HCT116 (cell line): ENCODE results near the gene NRAP.

Experiments used
- CTCF ChIP-seq, 3 experiments: fragments of 200-600 bp in 1 of 3; sonication (generic) in 1 of 3; IDR thresholded peaks in 2 of 3; conservative IDR thresholded peaks in 1 of 3; 2 replicates each; pipeline ENCODE4 v1.5.1; 2012 to 2017; ENCODE audit warnings: low read depth in 2 of 3, low read length in 2 of 3, antibody characterized with exemption in 1 of 3, borderline replicate concordance in 1 of 3, control low read depth in 1 of 3, mild to moderate bottlenecking in 1 of 3, mixed read lengths in 1 of 3, mixed run types in 1 of 3, moderate library complexity in 1 of 3; ENCODE audit not compliant: insufficient read depth in 1 of 3
- POLR2AphosphoS5 ChIP-seq: IDR thresholded peaks from 2 replicates; pipeline ENCODE4 v1.6.1; 2011; ENCODE audit warnings: mild to moderate bottlenecking, low read depth, low read length, moderate library complexity
- SRF ChIP-seq: IDR thresholded peaks from 2 replicates; pipeline ENCODE4 v1.6.1; 2012; ENCODE audit warnings: low read depth

- TF ChIP-seq CTCF (IDR thresholded peaks at IDR 0.05 in 2 of 3, conservative IDR thresholded peaks at IDR 0.05 in 1 of 3; ENCODE audit: borderline replicate concordance in 1 of 3, insufficient read depth in 1 of 3, low read depth in 2 of 3, low read length in 2 of 3) (no peak), POLR2AphosphoS5 (no peak), SRF (no peak)
Measured at GRCh38 chr10:113689574-113689973, 25.7 kb upstream of the NRAP start.
